Activated CD4-positive, alpha-beta T cell treated with anti-CD3 and anti-CD28 coated beads for 48 hours (primary cell): ENCODE measurements around the gene C1GALT1.

Experiments used
- DNase-seq: peaks from one replicate; pipeline ENCODE4 v3.0.0-alpha.2; 2020

The C1GALT1 gene

DNA sequence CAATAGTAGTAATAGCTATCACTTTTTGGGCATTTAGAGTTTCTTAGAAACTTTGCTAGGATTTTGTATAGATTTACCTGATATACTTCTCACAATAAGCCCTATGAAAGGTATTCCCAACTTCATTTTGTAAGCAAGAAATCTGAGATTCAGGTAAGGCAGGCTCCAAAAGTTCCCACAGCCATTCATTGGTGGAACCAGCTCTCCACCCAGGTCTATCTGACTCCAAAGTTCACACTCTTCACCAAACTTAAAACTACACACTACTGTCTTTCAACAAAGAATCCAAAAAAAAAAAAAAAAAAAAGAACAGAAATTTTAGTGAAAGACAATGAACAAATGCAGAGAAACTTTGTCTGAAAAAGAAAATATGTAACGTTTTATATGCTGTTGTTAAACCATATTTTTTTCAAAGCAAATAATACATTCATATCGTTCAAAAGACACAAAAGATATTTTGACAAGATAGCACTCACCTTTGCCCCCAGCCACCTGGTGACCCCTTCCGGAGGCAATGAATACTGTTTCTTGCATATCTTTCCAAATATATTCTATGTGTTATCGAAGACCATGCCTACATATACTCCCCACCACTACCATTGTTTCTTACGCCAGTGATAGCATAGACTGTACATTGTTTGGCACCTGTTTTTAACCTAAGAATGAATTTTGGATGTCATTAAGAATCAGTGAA is 108.2 kb downstream of the C1GALT1 start:
- no peak for DNase-seq

DNA sequence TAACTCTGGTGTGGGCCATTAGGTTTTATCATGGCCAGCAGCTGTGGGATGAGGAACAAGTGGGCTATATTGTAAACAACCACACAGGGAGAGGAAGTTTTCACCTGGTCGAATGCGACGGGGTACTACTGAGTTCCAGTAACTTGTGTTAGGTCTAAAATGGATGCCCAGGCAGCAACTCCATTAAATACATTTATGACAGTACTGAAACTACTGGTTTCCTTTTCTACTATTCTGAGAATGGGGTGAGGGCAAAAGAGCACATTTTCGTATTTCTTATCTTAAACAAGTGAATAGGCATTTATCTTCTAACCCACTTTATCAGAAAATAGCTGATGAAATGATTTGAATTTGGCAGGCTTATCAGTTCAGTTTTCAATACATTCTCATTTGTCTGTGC is 109.7 kb downstream of the C1GALT1 start:
- no peak for DNase-seq

DNA sequence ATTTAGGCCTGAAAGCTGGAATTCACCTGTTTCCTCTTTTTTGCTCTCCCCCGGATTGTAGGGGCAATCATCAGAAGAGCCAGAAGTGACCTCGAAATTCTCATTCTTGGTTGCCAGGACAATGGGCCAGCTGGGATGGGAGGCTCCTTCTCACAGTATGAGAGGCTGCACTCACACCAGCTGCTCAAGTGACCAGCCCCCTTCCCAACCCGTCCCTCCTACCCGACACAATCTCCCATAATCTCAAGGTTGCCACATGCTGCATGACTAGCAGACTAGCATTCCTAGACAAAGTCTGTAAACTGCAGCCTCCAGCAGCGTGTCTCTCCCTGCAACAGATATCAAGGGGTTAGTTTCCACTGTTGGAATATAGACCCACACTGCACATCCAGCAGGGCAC is 110.3 kb downstream of the C1GALT1 start:
- no peak for DNase-seq

DNA sequence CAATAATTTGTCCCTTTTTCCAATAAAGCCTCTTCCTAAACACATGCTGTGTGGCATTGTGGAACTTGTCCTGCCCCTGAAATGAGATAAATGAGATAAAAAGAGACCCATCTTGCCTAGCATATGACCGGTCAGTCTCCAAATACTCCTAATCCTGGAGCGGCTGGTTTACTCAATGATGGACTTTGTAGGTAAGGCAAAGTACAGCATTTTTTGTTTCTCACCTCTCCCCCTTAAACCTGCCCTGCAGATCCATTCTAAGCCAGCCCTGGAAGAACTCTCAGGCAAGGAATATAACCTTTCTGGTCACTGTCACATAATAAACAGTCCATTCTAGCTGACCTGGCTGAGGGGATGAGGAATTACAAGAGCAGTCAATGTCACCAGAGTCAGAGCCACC is 110.7 kb downstream of the C1GALT1 start:
- no peak for DNase-seq

DNA sequence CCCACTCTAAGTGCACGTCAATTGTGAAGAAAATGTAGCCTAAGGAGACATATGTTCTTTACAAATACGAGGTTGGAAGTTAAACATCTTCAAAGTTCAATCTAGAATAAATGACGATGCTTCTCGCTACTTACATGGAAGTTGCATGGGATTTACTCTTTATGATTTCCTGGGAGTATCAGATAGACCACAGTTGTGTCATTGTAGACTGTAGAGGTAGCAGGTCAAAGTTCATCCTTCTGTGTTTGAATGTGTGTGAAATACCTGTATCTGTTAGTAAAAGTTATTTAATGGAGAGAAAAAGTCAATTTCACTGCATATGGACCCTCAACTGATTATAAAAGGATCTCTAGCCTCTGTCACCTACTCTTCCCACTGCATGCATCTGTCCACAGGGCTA is 112.6 kb downstream of the C1GALT1 start:
- DNase-seq, result no peak
